SW 1271 (cell line): Measurements from ENCODE around the gene SPG7.

Experiments used
- DNase-seq, 2 experiments: peaks; one replicate each; lab custom pipeline; 2025; lab: John Stamatoyannopoulos, UW

The SPG7 gene

DNA sequence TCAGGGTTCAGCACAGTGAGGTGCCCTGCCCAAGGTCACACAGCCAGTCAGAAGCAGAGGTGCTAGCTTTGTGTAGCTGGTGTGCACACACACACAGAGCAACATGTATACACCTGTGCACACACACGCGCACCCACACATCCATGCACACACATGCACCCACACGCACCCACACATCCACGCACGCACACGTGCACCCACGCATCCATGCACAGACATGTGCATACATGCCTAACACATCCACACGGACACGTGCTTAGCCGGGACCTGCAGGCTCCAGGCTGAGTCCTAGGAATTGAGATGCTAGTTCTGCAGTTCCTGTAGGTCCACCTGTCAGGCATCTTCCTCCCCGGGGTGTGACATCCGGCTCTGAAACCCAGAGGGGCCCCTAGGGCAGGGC, 92.2 kb downstream of the SPG7 start:
- DNase-seq = no peak

DNA sequence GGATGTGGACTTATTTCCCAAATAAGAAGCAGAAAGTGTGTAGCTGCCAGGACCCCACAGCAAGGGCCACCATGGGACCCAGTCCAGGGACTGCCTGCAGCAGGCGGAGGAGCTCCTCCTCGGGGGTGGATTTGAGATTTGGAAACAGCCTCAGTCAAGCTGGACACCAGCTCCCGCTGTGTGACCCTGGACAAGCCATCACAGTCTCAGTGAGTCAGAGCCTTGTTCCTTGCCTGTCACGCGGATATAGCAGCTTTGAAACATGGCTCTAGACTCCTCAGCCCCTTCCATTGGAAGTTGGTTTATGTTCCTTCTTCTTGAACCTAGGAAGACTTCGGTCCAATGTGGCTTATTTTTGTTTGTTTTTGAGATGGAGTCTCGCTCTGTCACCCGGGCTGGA, 92.8 kb downstream of the SPG7 start:
- DNase-seq = no peak

DNA sequence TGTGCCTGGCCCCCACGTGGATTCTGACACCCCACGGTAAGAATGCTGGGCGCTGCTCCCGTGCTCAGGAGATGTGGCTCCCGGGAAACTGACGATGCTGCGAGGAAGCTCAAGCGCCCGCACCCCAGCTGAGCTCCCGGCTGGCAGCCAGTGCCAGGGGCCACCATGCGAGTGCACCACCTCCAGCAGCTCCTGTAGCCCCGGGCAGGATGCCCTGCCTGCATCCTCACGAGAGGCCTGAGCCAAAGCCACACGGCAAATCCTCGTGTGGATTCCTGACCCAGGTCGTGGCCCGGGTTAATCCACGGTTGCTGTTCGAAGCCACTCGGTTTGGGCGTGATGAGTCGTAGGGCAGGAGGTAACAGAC, 93.7 kb downstream of the SPG7 start:
- DNase-seq = no peak

DNA sequence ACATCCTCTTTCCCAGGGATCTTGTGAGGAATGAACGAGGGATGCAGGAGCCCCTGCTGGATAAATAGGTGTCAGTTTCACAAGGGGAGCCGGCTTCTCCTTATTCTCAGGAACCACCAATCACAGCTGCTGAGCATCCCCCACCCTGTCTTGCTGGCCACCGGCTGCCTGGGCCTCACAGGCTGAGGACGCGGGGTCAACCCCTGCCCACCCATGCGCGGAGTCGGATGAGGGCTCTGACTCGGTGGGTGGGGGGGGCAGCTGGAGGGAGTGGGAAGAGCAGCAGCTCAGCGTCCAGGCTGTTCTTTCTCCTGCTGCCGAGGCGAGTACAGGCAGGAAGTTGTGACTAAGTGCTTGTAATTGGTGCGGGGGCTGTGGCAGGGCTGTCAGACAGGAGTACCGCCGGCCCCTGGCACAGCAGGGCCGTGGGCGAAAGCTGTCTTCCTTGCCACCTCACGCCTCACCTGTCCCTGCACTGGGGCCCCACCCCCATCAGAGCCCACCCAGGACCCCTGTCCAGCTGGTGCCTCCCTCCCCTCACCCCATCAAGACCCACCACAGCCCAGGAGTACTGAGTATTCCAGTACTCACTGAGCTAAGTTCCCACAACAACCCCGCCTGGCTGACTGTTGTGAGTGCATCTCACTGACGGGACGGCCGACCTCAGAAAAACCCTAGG, 94.2 kb downstream of the SPG7 start:
- DNase-seq = peak; percentile 53 to 75

DNA sequence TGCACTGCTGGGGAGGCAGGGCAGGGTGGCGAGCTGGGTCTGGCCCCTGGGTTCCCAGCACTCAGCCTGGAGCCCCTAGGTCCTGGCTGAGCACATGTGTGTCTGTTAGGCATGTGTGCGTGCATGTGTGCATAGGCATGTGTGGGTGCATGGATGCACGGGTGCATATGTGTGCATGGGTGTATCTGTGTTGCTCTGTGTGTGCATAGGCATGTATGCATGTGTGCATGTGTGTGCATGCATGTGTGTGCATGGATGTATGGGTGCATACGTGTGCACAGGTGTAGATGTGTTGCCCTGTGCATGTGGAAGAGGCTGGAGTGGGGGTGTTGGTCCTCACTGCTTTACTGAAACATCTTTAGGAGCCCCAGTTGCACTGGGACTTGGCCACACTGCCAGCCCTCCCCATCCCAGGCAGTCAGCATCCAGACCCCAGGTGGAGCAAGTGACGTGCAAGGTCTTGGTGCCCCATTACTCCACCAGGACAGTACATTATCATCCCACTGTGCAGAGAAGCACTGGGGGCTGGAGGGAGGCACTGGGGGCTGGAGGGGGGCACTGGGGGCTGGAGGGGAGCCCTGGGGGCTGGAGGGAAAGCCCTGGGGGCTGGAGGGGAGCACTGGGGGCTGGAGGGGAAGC, 94.9 kb downstream of the SPG7 start:
- DNase-seq = no peak

DNA sequence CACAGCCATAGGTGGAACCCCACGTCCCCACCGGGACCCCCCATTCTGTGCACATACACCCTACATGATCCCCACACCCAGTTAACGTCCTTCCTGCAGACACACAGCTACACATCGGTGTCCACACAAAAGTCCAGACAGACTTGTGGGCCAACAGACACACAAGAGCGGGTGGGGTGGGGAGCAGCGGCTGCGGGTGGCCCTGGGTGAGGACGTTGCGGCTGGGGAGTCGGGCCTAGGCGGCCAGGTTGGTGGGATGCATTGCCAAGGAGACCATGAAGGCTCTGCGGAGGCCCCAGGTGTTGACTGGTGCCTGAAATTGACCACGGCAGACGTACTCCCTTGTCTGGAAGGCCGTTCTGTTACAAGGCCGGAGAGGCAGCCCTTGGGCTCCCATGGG, 96.6 kb downstream of the SPG7 start:
- DNase-seq = no peak

DNA sequence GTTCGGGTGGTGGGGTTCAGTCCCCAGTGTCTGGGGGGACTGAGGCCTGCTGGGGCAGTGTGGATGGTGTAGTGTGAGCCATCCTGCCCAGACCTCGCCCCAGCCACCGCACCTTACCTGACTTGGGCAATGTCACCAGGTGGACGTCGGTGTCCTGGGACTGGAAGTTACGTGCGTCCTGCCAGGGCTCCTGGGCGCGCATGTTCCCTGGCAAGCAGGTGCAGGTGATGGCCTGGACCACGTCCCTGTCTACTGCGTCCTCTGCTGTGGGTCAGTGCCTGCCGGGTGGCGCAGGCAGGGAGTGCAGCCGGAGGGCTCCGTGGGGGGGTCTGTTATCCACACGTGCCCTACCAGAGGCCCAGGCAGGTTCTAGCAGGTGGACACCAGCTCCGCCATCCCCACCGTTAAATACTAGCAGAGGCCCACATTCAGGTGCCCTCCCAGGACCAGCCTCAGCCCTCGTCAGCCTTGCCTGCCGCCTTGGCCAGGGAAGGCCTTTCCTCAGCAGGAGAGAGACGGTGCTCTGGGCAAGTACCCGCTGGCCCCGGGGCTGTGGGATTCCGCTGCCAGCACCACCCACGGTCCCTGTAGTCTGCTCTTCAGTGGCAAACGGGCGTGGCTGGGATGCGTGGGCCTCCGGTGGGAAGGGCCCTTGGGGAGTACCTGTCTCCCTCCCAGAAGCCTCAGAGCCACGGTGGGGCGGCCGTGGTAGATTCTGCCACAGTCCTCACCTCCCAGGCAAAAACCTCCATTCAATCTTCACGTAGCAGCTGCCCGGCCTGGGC, 97.2 kb downstream of the SPG7 start:
- no peak for DNase-seq

DNA sequence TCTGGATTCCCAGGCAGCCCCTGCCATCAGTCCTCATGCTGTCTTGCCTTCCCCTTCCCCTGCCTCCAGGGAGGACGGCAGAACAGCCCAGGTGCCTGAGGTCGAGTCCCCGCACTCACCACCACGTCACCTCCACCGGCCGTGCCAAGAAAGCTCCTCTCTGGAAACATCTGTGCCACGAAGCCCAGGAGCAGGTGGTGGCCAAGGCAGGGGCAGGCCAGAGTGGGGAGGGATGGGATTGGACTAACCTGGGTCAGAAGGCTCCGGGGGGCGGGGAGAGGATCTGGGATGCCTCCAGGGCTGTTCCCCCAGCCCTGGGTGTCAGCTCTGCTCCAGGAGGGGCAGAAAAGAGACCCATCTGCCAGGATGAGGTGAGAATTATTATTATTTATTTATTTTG, 97.8 kb downstream of the SPG7 start:
- DNase-seq = no peak
